Posterior vena cava (tissue), 2 donors: ENCODE data around the gene KCNK6. TPM values are rescaled to one million over a fixed set of nuclear protein-coding genes. Genes with fewer than 3 reads are reported as not detected.

Experiments used
- DNase-seq: peaks from one replicate; pipeline ENCODE4 v3.0.0-alpha.2; 2020; ENCODE audit warnings: low spot score
- intact Hi-C, 2 donors: fragments of 100-400 bp; cut with DNase I; formaldehyde crosslinking; loops; one replicate each; pipeline versions ENCODE4 v1.14.1 to v1.14.2; 2022 to 2023
- total RNA-seq, 2 donors: library from RNA; stranded (reverse); fragmentation: NEBNext Ultra II Directional; extraction: Animal tissue kit (Norgen Biotek cat#: 25700); gene quantifications; one replicate each; pipeline ENCODE4 v1.2.1, GENCODE V29; 2021
- donor health status: DM: yes; HTN: yes; CAD: no.
- donor health status: DM: yes; HTN: yes; CAD: no.

The KCNK6 gene
- total RNA-seq, 2 donors from 2014 or later, result 10.2 to 14.5 TPM

DNA sequence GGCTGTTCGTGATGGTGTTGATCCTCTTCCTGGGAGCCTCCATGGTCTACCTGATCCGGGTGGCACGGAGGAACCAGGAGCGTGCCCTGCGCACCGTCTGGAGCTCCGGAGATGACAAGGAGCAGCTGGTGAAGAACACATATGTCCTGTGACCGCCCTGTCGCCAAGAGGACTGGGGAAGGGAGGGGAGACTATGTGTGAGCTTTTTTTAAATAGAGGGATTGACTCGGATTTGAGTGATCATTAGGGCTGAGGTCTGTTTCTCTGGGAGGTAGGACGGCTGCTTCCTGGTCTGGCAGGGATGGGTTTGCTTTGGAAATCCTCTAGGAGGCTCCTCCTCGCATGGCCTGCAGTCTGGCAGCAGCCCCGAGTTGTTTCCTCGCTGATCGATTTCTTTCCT is 27.8 kb upstream of the KCNK6 start:
- intact Hi-C loops, result loop anchor here in 1 of 2 donors (1.0 kb wide), 1 partner anchor 31 kb away; no protein-coding TSS in a partner anchor
- DNase-seq, result no peak

DNA sequence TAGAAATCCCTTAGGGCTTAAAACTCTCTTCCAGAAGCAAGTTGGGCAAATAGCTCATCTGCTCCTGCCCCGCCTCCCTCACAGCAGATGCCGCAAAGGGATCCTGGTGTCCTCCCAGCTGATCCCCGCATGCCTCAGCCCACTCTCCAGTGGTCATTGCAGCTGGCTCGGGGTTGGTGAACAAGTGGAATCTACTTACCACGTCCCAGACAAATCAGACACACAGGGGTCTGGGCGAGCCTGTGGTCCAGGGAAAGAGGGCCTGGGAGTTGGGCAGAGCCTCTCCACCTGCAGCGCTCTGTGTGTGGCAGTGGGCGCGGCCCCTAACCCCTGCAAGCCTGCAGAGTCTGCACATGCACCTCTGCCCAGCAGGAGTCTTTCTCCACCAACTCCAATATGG is 26.4 kb upstream of the KCNK6 start:
- intact Hi-C loops, result no loop called here
- no peak for DNase-seq

DNA sequence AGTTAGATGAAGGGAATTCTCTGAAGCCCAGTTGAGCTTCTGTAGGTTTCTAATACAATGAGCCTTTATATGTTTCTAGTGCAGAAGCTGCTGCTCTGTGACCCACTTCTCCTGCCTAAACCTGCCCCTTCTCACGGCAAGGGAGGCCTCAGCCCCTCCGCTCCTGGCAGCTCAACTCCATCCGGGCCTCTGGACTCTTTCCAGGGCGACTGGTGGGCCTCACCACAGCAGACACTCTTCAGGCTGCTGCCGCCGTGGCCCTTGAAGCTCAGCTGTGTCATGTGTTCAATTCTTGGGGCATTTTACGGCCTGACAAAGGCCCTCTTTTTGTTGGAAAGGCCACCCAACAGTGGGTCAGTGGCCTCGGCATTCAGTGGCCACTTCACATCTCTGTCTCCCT is 25.6 kb upstream of the KCNK6 start:
- no peak for DNase-seq
- intact Hi-C loops, result no loop called here

DNA sequence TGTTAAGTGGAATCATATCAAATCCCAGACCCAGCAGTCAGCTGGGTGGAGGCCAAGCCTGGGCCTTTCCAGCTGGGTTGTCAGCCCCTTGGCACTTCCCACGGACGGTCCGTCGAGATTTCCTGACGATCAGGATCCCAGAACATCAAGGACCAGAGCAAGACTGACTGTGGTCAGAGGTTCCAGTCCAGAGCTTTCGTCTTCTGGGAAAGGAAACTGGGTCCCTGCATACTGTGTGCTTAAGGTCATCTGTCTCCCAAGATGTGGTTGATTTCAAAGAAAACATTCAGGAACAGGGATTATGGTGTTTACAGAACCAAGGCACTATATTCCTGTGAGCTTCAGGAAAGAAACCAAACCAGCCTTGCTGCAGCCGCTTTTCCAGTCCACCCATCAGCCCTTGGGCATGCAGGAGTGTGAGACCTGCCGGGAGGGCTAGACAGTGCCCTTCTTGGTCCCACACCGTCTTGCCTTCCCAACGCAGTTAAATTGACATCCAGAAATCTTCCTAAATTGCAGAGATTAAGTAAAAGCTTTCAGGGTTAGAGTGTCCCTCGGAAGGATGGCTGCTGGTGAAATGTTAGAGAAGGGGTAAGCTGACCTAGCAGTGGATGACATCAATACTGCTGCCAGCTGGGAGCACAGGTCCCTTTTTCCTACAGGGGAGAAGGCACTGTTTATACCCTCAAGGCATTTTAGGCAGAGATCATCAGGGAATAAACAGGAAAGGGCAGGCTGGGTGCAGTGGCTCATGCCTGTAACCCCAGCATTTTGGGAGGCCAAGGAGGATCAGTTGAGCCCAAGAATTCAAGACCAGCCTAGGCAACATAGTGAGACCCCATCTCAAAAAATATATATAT is 20.6 kb upstream of the KCNK6 start:
- DNase-seq, result no peak
- intact Hi-C loops, result no loop called here

DNA sequence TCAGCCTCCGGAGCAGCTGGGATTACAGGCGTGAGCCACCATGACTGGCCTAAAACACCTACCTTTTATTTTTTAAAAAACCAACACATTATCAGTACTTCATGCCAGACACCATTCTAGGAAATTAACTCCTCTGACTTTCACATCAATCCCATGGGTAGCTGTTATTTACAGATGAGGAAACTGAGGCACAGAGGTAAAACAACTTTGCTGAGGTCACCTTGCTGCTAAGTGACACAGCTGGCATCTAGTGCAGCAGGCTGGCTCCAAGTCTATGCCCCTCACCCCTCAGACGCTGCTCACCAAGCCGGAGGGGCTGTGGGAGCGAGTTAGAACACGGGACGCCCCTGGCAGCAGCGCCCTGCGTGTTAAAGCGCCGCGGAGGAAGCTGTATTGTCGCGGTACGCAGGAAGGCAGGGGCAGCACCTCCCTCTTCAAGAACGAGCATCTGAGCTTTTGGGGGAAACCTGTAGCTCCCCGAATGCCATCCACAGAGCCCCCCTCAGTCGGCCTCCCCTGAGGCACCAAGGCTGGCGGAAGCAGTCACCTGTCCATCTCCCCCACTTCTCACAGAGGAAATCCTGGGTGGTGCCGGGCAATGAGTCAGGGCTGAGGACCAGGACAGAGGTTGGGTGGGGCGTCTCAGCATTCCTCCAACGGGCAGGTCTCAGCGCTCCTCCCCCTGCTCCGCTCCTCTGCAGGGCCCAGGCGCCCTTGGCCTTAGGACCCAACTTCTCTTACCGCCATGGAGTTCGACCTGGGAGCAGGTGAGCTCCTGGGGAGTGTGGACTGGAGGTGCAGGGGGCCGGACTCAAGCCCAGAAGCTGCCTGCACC is 15.9 kb upstream of the KCNK6 start, which contains the start of gene C19orf33:
Gene C19orf33, plus strand, starts transcription at position 735 of the 835 bp plus-strand sequence. Its CDS starts 11 bp downstream, at position 746.
- intact Hi-C loops, result no loop called here
- DNase-seq, result no peak

DNA sequence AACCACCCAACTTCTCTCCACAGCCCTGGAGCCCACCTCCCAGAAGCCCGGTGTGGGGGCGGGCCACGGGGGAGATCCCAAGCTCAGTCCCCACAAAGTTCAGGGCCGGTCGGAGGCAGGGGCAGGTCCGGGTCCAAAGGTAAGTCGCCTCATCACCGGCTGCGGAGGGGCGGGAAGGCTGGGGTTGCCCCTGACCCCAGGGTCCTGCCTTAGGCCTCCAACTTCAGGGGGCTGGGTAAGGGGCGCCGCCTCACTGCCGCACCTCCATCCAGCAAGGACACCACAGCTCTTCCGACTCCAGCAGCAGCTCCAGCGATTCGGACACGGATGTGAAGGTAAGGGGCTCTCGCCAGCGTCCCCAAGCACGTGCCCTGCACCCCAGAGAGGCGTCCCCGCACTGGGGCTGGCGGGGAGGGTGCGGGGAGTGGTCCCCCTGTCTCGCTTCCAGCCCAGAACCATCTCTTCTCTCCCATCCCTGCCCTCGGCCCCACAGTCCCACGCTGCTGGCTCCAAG is 15.2 kb upstream of the KCNK6 start:
- no peak for DNase-seq
- intact Hi-C loops, result no loop called here

DNA sequence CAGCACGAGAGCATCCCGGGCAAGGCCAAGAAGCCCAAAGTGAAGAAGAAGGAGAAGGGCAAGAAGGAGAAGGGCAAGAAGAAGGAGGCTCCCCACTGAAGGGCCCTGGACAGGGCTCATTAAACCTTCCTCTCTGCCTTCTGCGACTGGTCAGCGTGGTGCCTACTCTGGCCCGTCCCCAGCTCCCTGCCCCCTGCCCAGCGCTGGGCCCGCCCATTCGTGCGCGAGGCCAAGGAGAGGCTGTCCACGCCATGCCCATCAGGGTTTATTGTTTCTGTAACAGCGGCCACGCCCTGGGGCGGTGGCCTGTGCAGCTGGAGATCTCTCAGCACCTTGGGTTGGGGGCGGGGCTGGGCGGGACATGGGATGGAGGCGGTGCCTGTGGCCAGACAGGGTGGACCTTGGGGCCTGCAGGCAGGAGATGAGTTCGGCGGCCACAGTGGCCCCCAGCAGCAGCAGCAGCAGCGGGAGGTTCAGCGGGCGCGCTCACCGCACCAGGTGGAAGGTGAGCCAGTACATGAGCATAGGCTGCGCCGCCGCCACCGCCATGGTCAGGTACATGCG is 14.7 kb upstream of the KCNK6 start:
- intact Hi-C loops, result no loop called here
- DNase-seq, result no peak

DNA sequence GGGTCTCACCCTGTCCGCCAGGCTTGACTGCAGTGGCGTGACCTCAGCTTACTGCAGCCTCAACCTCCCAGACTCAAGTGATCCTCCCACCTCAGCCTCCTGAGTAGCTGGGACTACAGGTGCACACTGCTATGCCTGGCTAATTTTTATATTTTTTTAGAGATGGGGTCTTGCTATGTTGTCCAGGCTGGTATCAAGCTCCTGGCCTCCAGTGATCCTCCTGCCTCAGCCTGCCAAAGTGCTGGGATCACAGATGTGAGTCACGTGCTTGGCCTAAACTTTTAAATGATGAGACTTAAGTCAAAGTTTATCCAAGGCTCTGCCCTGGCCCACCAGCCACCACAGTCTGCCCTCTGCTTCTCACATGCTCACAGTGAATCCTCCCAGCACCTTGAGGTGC is 13.4 kb upstream of the KCNK6 start:
- intact Hi-C loops, result no loop called here
- DNase-seq, result no peak

DNA sequence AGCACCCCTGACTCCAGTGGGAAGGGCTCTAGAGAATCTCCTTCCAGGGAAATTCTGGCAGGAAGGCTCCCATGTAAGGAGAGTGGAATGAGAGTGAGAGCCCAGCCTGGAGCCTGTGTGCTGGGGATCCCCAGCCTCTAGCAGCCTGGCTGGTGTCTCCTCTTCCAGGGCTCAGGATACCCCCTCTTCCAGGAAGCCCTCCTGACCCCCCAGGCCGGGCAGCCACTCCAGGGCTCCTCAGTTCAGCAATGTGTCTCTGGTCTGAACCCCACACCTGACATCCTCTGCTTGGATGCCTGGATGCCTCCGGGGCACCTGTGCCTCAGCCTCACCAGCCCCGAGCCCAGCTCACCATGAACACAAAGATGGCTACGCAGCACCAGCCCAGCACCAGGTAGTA is 12.6 kb upstream of the KCNK6 start:
- intact Hi-C loops, result no loop called here

DNA sequence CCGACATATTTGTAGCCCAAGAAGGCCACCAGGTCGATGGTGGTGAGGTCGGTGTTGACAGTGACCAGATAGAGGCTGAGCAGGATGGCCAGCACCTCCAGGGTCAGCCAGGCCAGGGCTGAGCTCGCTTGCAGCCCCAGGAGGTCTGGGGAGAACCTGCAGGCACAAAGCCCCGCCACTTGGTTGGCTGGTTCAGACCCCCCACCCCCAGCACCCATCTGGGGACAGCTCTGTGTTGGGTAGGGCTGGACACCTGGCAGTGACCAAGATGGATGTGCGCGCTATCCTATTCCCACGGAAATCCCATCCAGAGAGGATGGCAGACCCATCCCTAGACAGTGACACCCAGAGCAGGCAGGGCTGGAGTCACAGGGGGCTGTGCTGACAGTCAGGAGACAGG is 12.0 kb upstream of the KCNK6 start:
- no peak for DNase-seq
- intact Hi-C loops, result no loop called here

More for the DNA sequence above, 12.6 kb upstream of the KCNK6 start:
- DNase-seq, result no peak

DNA sequence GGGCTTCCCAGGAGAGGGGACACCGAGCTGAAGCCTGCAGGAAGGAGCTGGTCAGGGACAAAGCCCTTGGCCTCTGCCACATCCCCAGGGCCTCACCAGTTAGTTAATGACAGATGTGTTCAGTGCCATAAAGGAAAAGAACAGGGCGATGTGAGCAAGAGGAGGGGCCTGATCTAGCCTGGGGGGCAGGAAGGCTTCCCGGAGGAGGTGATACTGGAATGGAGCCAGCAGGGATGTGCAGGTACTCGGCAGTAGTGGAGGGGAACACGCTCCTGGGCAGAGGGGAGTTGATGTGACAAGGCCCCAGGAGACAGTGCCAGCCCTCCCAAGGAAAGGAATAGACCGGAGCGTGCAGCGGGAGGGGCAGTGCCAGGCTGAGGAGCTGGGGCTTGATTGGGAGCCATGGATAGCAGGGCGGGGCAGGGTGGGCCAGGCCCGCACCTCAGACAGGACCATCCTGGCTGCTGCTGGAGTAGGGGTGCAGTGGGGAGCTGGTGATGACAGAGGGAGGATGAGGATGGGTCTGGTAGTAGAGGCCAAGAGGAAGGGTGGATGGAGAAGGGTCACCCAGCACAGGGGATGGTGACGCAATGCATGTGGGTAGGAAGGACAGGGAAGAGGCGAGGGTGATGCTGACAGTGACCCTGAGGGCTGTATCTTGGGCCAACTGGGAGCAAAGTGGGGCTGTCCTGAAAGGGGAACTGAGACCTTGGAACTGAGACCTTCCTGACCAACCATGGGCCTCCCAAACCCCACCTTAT is 11.5 kb upstream of the KCNK6 start:
- DNase-seq, result no peak

DNA sequence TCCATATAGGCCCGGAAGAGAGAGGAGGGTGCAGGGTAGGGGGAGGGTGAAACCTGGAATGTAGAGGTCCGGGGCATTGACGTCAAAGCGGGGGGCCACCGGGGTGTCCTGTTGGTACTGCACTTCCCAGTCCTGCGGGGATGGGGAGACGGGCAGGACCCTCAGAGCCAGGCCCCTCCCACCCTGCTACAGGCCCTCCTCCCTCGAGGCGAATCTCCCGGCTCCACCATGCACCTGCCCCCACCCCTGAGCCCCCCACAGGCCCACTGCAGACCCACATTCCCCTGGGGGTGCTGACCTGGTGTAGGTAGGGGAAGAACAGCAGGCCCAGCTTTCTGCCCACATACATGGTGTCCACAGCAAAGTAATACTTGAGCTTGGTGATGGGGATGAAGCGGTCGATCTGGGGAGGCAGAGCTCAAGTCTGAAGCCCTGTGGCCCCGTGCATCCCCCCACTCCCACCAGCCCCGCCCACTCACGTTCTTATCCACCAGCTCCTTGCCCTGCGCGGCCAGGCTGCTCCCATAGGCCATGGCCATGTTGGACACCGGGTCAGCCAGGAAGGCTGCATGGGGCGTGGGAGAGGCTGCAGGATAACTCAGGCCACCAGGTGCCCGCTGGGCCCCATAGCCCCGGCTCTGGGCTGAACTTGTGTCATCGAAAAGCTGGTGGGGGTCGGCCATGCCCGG is 10.6 kb upstream of the KCNK6 start:
- intact Hi-C loops, result no loop called here
- no peak for DNase-seq

More for the DNA sequence above, 11.5 kb upstream of the KCNK6 start:
- intact Hi-C loops, result no loop called here

DNA sequence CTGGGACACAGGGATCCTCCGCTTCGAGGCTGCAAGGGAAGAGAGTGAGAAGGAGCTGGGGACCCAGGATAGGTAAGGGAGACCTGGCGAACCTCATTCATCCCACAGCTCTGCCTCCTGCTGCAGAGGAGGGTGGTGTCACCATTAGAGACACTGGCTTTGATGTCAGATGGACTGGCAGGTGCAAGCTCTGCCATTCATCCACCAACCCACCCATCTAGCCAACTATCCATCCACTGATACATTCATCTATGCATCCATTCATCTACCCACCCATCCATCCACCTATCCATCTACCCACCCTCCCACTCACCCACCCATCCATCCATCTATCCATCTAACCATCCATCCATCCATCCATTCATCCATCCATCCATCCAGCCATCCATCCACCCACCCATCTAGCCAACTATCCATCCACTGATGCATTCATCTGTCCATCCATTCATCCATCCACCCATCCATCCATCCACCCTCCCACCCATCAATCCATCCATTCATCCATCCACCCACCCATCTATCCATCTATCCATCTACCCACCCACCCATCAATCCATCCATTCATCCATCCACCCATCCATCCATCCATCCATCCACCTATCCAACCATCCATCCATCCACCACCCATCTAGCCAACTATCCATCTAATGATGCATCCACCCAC is 9.9 kb upstream of the KCNK6 start:
- no peak for DNase-seq
- intact Hi-C loops, result no loop called here

DNA sequence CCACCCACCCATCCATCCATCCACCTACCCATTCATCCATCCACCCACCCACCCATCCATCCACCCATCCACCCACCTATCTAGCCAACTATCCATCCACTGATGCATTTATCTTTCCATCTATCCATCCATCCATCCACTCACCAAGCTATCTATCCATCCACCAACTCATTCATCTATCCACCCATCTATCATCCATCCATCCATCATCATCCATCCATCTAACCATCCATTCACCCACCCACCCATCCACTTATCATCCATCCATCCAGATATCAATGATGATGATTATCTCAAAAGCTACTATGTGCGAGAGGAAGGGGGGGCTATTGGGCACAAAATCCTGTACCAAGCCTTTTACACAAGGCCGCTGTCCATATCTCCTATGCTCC is 9.4 kb upstream of the KCNK6 start:
- DNase-seq, result no peak
- intact Hi-C loops, result no loop called here

DNA sequence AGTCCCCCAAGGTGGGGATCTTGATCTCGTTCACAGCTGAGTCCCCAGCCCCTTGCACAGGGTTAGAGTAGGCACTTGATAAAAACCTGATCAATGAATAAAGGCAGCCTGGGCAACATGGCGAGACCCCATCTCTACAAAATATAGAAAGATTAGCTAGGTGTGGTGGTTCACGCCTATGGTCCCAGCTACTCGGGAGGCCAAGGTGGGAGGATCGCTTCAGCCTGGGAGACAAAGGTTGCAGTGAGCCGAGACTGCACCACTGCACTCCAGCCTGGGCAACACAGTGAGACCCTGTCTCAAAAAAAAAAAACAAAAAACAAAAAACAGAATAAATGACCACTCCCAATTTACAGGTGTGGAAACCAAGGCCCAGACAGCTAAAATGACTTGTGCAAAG is 8.7 kb upstream of the KCNK6 start:
- DNase-seq, result no peak
- intact Hi-C loops, result no loop called here

DNA sequence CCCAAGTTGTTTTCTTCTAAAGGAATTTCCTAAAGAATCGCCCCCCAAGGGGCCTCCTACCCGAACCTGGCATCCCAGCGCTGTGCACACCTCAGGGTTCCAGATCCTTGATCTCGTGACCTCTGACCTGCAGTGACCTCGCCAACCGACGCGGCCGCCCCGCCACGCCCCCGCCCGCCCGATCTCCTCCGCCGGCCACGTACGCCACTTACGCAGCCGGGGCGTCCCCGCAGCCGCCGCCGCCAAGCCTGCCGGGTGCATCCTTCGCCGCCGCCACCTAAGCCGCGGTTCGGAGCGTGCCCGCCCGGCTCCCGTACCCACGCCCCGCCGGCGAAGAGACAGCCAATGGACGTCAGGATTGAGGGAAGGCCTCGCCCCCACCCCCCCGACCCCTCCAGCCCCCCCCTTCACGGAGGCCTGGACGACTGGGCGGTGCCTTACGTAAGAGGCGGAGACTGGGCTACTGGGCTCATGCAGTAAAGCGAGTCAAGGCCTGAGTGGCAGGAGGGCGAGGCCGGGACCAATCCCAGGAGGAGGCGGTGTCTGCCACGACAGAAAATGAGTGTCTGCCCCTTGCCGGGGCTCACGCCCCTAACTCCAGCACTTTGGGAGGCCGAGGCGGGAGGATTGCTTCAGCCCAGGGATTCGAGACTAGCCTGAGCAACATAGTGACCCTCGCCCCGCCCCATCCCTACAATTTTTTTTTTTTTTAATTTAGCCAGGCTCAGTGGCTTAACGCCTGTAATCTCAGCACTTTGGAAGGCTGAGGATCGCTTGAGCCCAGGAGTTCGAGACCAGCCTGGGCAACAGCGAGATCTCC is 3.8 kb upstream of the KCNK6 start, which contains the start of gene YIF1B:
Gene YIF1B, minus strand, starts transcription at position 291 of the 820 bp plus-strand sequence. Its CDS starts 30 bp downstream, at position 261.
- intact Hi-C loops, result no loop called here
- peak; percentile 99 for DNase-seq

DNA sequence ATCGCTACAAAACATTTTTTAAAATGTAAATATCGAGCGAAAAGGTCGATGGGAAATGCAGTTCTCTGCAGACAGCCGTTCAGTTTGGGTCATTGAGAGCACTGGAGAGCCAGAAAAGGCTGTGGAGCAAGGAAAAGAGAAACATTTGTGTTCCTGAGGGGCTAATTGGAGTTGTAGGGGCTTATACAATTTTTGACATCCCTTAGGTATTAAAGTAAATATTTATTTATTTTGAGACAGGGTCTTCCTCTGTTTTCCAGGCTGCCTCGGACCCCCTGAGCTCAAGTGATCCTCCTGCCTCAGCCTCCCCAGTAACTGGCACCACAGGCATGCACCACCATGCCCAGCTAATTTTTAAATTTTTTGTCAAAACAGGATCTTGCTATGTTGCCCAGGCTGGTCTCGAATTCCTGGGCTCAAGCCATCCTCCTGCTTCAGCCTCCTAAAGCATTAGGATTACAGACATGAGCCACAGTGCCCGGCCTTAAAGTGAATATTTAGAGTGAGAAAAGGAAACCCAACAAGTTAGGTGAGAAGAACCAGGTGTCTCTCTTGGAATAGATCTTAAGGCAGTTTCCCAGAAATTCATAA is 3.1 kb upstream of the KCNK6 start:
- intact Hi-C loops, result no loop called here
- DNase-seq, result no peak
